ENCODE measurements around the gene RALGDS.
A peak's percentile ranks its signal among the peaks of the same experiment; 100 is the strongest.

RALGDS gene

GRCh38 chr9:133166392-133166791 is 45.4 kb upstream of the RALGDS start:
- no peak for TF ChIP-seq CTCF (conservative IDR thresholded peaks at IDR 0.05; ENCODE audit: low read length)
- DNase-seq (ENCODE audit: low read depth), result no peak
- no peak overlapping the region for H3K4me3 ChIP-seq (ENCODE audit: low read length)

DNA sequence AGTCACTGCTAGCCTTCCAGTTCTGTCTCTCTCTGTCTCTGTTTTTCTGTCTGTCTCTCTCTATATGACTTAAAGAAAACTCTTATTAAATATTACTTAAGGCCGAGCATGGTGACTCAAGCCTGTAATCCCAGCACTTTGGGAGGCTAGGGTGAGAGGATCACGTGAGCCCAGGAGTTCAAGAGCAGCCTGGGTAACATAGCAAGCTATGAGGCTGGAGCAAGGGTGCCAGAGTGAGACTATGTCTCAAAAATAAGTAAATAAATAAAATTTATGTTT is 44.4 kb upstream of the RALGDS start:
- no peak for DNase-seq (ENCODE audit: low read depth)
- TF ChIP-seq CTCF (conservative IDR thresholded peaks at IDR 0.05; ENCODE audit: low read length), result no peak
- no peak overlapping the region for H3K4me3 ChIP-seq (ENCODE audit: low read length)

DNA sequence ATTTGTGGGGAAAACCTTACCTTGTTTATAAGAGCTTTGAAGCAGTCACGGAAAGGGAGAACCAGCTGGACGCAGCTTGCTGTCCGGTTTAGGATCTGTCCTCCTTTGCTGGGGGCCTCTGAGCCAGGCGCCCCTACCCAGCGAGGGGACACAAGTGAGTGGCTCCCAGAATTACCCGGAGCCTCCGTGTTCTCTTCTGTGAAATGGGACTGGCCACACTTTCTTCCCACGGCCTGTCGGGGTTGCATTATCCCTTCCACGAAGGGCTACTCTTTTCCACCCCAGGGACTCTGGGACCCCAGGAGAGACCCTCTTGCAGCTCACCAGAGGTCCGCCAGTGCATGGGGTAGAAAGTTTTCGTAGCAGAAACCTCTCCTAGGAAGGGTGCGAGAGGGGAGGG is 43.2 kb upstream of the RALGDS start:
- no peak for TF ChIP-seq CTCF (conservative IDR thresholded peaks at IDR 0.05; ENCODE audit: low read length)
- peak overlapping the region; percentile 62 for H3K4me3 ChIP-seq (ENCODE audit: low read length)

DNA sequence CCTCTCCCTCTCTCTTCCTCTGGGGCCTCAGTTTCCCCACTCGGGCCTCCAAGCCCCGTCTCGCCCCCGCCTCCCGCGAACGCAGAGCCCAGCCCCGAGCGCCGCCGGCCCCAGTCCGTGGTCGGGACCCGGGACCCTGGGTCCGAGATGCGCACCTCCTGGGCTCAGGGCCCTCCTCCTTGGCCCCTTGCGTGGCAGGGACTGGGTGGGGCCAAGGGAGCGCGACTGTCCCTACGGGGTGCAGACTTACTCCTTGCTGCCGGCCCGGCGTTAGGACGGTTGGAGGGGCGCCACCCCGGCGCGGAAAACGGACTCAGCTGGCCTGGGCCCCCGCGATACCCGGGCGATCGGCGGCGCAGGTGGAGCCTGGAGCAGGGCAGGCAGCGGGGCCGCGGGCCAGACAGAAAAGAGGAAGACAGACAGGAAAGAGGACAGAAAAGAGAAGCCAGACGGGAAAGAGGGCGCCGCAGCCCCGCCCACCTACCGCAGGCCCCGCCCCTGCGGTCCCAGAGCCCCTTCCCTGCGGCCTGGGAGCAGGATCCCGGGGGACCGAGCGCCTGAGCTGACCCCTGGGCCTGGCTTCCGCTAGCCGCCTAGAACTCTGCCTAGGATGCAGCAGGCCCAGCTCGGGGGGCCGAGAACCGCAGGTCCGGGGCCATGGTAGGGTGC is 42.6 kb upstream of the RALGDS start, which contains the start of gene GBGT1:
GBGT1 (minus strand) TSS at position 411 of the 669 bp plus-strand sequence. CDS start 1,502 bp downstream, outside the sequence.
- peak within 1 kb of the TSS; percentile 62 for H3K4me3 ChIP-seq (ENCODE audit: low read length)
- DNase-seq (ENCODE audit: low read depth), result peak; percentile 23
- TF ChIP-seq CTCF (conservative IDR thresholded peaks at IDR 0.05; ENCODE audit: low read length), result no peak

More for the DNA sequence above, 43.2 kb upstream of the RALGDS start:
- DNase-seq (ENCODE audit: low read depth), result no peak

- TF ChIP-seq CTCF (conservative IDR thresholded peaks at IDR 0.05; ENCODE audit: low read length), result no peak
- H3K4me3 ChIP-seq (ENCODE audit: low read length), result peak overlapping the region; percentile 62
- no peak for DNase-seq (ENCODE audit: low read depth)
Observed at GRCh38 chr9:133162861-133163503, 41.9 kb upstream of the RALGDS start.

GRCh38 chr9:133161547-133161950 is 40.5 kb upstream of the RALGDS start:
- no peak for TF ChIP-seq CTCF (conservative IDR thresholded peaks at IDR 0.05; ENCODE audit: low read length)
- no peak overlapping the region for H3K4me3 ChIP-seq (ENCODE audit: low read length)
- no peak for DNase-seq (ENCODE audit: low read depth)

Data from AG10803 (cell line).